Right atrium auricular region (tissue), 2 donors: ENCODE measurements around the gene AASS. TPM values are rescaled to one million over a fixed set of nuclear protein-coding genes. Genes with fewer than 3 reads are reported as not detected.

Source experiments
- DNase-seq: peaks from one replicate; pipeline ENCODE4 v3.0.0-alpha.2; 2019; ENCODE audit warnings: low spot score
- H3K27ac ChIP-seq, 2 donors: fragments of 200-600 bp; sonication (generic); 1 replicate in 1 of 2; 2 replicates in 1 of 2; pipeline ENCODE4 v1.5.1; 2016 to 2019
- H3K27me3 ChIP-seq, 2 donors: fragments of 200-600 bp; sonication (generic); one replicate each; pipeline versions ENCODE4 v1.5.1 to v1.6.0; 2017 to 2019
- H3K36me3 ChIP-seq: fragments of 200-600 bp; sonication (generic); one replicate; pipeline ENCODE4 v1.5.1; 2016
- H3K4me1 ChIP-seq, 2 donors: fragments of 200-600 bp; sonication (generic); one replicate each; pipeline versions ENCODE4 v1.5.1 to v1.6.0; 2017 to 2019
- H3K4me3 ChIP-seq, 2 donors: fragments of 200-600 bp; sonication (generic); 1 replicate in 1 of 2; 2 replicates in 1 of 2; pipeline ENCODE4 v1.5.1; 2017 to 2019; ENCODE audit warnings: mild to moderate bottlenecking in 1 of 2, moderate library complexity in 1 of 2
- H3K9me3 ChIP-seq, 2 donors: fragments of 200-600 bp; sonication (generic); one replicate each; pipeline ENCODE4 v1.5.1; 2019
- CTCF ChIP-seq, 2 donors: fragments of 200-600 bp; sonication (generic); IDR thresholded peaks; one replicate each; pipeline ENCODE4 v1.5.1; 2019; ENCODE audit warnings: antibody characterized with exemption in 2 of 2
- total RNA-seq, 2 donors: library from RNA; depleted of rRNA; stranded (reverse); fragments of >200 nt; gene quantifications; one replicate each; pipeline ENCODE4 v1.1.0, GENCODE V29; 2016

Gene AASS
- total RNA-seq, 2 donors from 2014 or later = 18.0 to 27.4 TPM

GRCh38 chr7:122068999-122069398 lies 75.0 kb downstream of the AASS start:
- DNase-seq = no peak
- H3K4me1 ChIP-seq = no peaks in the 10 kb centered on the region
- no peaks in the 10 kb centered on the region for H3K36me3 ChIP-seq
- H3K27ac ChIP-seq = no peak overlapping the region
- no peak overlapping the region for H3K4me3 ChIP-seq
- H3K27me3 ChIP-seq = no peaks in the 10 kb centered on the region
- H3K9me3 ChIP-seq = no peaks in the 10 kb centered on the region
- TF ChIP-seq CTCF (IDR thresholded peaks at IDR 0.05) = no peak

GRCh38 chr7:122068046-122068445 lies 76.0 kb downstream of the AASS start:
- DNase-seq = no peak
- Histone ChIP-seq H3K4me3 (no peak overlapping the region), H3K27me3 (no peaks in the 10 kb centered on the region), H3K4me1 (no peaks in the 10 kb centered on the region), H3K36me3 (no peaks in the 10 kb centered on the region), H3K27ac (no peak overlapping the region), H3K9me3 (no peaks in the 10 kb centered on the region)
- no peak for TF ChIP-seq CTCF (IDR thresholded peaks at IDR 0.05)

- H3K4me1 ChIP-seq = no peaks in the 10 kb centered on the region
- H3K27ac ChIP-seq = no peak overlapping the region
- no peaks in the 10 kb centered on the region for H3K27me3 ChIP-seq
- TF ChIP-seq CTCF (IDR thresholded peaks at IDR 0.05) = no peak
- DNase-seq = no peak
- H3K9me3 ChIP-seq = no peaks in the 10 kb centered on the region
- H3K4me3 ChIP-seq = no peak overlapping the region
- H3K36me3 ChIP-seq = no peaks in the 10 kb centered on the region
Measured at GRCh38 chr7:122067077-122067476, 77.0 kb downstream of the AASS start.

- Histone ChIP-seq H3K27ac (no peak overlapping the region), H3K36me3 (no peaks in the 10 kb centered on the region), H3K9me3 (no peaks in the 10 kb centered on the region), H3K4me1 (no peaks in the 10 kb centered on the region), H3K27me3 (no peaks in the 10 kb centered on the region), H3K4me3 (no peak overlapping the region)
- no peak for TF ChIP-seq CTCF (IDR thresholded peaks at IDR 0.05)
- no peak for DNase-seq
Measured at GRCh38 chr7:122064971-122065370, 79.1 kb downstream of the AASS start.

GRCh38 chr7:122063146-122063545 lies 80.9 kb downstream of the AASS start:
- no peaks in the 10 kb centered on the region for H3K36me3 ChIP-seq
- no peak overlapping the region for H3K27ac ChIP-seq
- DNase-seq = no peak
- no peaks in the 10 kb centered on the region for H3K4me1 ChIP-seq
- TF ChIP-seq CTCF (IDR thresholded peaks at IDR 0.05) = no peak
- no peak overlapping the region for H3K4me3 ChIP-seq
- H3K27me3 ChIP-seq = no peaks in the 10 kb centered on the region
- no peaks in the 10 kb centered on the region for H3K9me3 ChIP-seq

- Histone ChIP-seq H3K36me3 (no peaks in the 10 kb centered on the region), H3K9me3 (no peaks in the 10 kb centered on the region), H3K4me1 (no peaks in the 10 kb centered on the region), H3K27me3 (no peaks in the 10 kb centered on the region), H3K4me3 (no peak overlapping the region), H3K27ac (no peak overlapping the region)
- no peak for DNase-seq
- no peak for TF ChIP-seq CTCF (IDR thresholded peaks at IDR 0.05)
Measured at GRCh38 chr7:122059542-122059941, 84.5 kb downstream of the AASS start.
